Epithelial cell of proximal tubule (primary cell): ENCODE results near the gene RTP2. TPM values are rescaled to one million over a fixed set of nuclear protein-coding genes. Genes with fewer than 3 reads are reported as not detected.

Experiments
- DNase-seq: peaks from one replicate; pipeline ENCODE4 v3.0.0-alpha.2; 2011; ENCODE audit warnings: low read depth
- H3K4me3 ChIP-seq: 2 replicates; pipeline ENCODE4 v1.5.1; 2011; ENCODE audit warnings: low read depth, mild to moderate bottlenecking, low read length
- total RNA-seq: library from RNA; depleted of rRNA; stranded (reverse); fragments of >200 nt; gene quantifications from 2 replicates; pipeline ENCODE4 v1.2.3, GENCODE V29; 2015
- TF ChIP-seq, protein P1 (sequence below): conservative IDR thresholded peaks from 2 replicates; pipeline ENCODE4 v1.5.1; 2012; ENCODE audit warnings: low read depth, mild to moderate bottlenecking, low read length

The RTP2 gene
- total RNA-seq, 1 donor from 2014 or later = not detected

DNA sequence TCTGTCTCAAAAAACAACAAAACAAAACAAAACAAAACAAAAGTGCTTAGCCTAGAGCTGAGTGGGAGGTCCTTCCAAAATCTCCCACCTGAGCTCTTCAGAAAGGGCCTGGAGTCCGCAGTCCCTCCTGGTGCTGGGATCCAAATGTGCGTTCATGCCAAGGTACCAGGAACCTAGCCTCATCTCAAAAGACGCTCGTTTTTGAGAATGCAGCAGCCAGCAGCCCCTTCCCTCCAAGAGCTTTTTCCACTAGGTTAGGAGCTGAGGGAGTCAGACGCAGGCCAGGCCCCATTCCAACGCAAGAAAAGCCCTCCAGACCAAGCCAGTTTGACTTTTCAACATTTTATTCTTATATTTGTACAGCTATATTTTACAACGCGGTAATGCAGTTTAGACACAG lies 18.7 kb upstream of the RTP2 start:
- H3K4me3 ChIP-seq = no peak overlapping the region
- DNase-seq = no peak
- TF ChIP-seq, protein P1, sequence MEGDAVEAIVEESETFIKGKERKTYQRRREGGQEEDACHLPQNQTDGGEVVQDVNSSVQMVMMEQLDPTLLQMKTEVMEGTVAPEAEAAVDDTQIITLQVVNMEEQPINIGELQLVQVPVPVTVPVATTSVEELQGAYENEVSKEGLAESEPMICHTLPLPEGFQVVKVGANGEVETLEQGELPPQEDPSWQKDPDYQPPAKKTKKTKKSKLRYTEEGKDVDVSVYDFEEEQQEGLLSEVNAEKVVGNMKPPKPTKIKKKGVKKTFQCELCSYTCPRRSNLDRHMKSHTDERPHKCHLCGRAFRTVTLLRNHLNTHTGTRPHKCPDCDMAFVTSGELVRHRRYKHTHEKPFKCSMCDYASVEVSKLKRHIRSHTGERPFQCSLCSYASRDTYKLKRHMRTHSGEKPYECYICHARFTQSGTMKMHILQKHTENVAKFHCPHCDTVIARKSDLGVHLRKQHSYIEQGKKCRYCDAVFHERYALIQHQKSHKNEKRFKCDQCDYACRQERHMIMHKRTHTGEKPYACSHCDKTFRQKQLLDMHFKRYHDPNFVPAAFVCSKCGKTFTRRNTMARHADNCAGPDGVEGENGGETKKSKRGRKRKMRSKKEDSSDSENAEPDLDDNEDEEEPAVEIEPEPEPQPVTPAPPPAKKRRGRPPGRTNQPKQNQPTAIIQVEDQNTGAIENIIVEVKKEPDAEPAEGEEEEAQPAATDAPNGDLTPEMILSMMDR = no peak

DNA sequence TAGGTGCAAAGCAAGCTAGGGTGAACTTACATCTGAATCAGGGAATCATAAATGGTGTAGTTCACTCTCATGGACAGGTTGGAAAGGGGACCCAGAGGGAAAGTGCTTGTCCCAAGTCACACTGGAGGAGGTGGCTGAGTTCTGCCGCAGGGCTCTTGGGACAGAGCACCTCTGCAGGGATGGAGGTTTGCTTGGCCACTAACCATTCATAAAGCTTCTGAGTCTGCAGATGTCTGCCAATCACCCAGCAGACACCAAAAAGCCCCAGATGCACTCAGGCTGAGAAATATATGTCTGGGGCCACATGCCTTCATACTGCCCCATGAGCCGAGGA lies 17.9 kb upstream of the RTP2 start:
- DNase-seq = no peak
- TF ChIP-seq, protein P1 = no peak
- no peak overlapping the region for H3K4me3 ChIP-seq

DNA sequence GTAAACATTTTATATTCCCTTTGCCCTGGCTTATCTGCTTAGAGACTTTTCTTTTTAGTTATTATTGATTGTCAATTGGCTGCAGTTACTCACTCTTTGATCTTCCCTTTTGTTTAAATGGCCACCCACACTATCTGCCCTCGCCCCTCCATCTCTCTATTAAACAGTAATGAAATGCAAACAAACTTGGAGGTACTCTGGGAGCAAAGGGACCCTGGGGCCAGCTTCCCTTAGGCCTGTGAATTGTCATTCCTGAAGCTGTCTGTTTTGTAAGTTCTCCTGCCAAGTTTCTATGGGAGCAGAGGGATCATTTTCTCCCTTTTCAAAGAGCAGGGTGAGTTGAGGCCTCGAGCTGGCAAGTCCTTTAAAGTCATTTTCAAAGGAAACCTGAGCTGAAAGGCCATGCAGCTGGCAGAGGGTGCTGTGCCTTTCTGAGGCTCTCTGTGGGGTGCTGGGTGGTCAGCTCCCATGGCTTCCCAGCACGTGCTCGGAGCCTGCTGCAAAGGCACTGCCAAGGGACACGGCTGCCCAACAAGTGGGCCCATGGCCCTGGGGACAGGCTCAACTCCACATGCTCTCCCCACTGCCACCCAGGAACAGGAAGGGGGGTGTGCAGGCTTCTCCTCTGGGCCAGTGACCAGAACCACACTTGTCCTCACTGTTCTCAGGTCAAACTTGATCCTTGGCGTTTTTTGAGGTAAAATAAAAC lies 17.4 kb upstream of the RTP2 start:
- H3K4me3 ChIP-seq = no peak overlapping the region
- no peak for DNase-seq
- TF ChIP-seq, protein P1 = no peak

DNA sequence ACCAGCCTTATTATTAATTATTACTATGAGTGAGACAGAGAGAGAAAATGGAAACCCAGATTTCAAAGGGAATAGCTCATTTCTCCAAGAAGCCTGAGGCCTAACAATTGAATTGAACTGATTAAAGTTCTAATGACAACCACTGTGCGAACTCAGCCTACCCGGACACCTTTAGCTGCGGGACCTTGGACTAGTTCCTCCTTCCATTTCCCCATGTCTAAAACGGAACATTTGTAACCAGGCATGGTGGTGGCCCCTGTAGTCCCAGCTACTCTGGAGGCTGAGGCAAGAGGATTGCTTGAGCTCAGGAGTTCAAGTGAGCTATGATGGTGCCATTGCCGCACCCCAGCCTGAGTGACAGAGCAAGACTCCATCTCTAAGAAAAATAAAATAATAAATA lies 16.4 kb upstream of the RTP2 start:
- H3K4me3 ChIP-seq = no peak overlapping the region
- TF ChIP-seq, protein P1 = no peak
- no peak for DNase-seq

DNA sequence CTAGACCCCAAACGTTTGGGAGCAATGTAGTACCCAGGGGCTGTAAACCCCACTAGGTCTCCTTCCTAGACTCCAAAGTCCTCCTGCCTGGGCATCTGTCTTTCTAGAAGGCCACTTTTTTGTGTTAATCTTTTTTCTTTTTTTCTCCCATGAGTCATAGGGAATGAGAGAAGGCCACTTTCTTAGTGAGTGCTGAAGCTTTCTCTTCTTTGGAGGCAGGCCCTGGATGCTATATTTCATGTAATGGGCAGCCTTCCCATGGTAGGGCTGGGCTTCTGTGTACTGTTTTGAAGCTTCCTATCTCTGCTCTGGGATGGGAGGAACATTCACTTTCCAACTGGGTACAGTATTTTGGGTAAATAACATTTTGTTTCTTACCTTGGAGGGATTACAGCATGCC lies 15.2 kb upstream of the RTP2 start:
- H3K4me3 ChIP-seq = no peak overlapping the region
- DNase-seq = no peak
- TF ChIP-seq, protein P1 = no peak

DNA sequence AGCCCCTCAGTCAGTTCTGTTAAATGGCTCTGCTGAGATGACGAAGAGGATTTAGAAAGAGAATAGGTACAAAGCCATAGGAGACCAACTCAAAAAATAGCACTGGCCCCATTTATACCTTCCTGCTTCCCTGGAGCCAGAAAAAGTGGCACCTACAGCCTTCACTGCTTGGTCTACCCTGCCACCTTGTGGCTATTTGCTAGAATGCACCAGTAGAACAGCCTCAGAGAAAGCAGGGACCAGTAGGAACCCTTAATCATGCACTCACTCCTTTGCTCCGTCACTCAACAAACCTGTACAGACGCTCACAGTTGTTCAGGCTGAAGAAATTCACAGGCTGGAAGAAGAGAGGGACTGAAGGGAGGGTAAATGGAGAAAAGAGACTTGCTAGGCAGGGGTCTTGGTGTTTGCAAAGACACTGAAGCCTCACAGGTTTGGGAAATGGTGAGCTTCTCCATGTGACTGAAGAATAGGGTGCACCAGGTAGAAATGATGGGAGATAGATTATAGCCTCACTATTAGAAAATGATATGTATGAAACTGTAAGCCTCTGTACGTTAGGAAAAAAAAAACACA lies 12.1 kb upstream of the RTP2 start:
- no peak for DNase-seq
- no peak overlapping the region for H3K4me3 ChIP-seq
- TF ChIP-seq, protein P1 = peak; percentile 98

DNA sequence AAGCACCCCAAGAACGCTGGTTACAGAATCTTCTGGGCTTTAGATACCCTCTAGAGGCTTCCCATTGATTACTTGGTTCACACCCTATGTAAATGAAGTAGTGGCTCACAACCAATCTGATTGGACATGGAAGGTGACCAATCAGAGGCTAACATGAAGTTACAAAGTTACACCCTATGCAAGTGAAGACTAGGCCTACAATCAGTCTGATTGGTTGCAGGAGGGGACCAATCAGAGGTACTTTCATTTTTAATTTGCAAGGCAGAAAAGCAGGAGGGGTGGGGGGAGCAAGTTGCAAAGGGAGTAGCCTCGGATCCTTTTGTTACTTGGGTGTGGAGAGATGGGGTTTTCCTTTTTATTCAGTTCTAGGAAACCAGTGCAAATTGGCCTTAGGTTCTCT lies 11.1 kb upstream of the RTP2 start:
- no peak overlapping the region for H3K4me3 ChIP-seq
- TF ChIP-seq, protein P1 = no peak
- DNase-seq = no peak
